Measurements from ENCODE around the gene MITF.

The MITF gene

GRCh38 chr3:69720824-69721223, 18.4 kb upstream of the MITF start:
- TF ChIP-seq POLR2AphosphoS5 (IDR thresholded peaks at IDR 0.05; ENCODE audit: low read depth, low read length) (no peak), PAX5 (IDR thresholded peaks at IDR 0.05; ENCODE audit: insufficient read depth, low read length, severe bottlenecking) (no peak), SPI1 (IDR thresholded peaks at IDR 0.05; ENCODE audit: low read depth, low read length) (no peak), POLR2A (IDR thresholded peaks at IDR 0.05; ENCODE audit: low read depth, low read length) (no peak), TAF1 (IDR thresholded peaks at IDR 0.05; ENCODE audit: low read depth, low read length) (no peak), POU2F2 (IDR thresholded peaks at IDR 0.05; ENCODE audit: low read depth, low read length) (no peak)
- no peak for FAIRE-seq

GRCh38 chr3:69723389-69723788, 15.9 kb upstream of the MITF start:
- FAIRE-seq (no peak), DNase-seq (ENCODE audit: insufficient read length, low spot score) (no peak)
- TF ChIP-seq TAF1 (IDR thresholded peaks at IDR 0.05; ENCODE audit: low read depth, low read length) (no peak), PAX5 (IDR thresholded peaks at IDR 0.05; ENCODE audit: insufficient read depth, low read length, severe bottlenecking) (no peak), POLR2AphosphoS5 (IDR thresholded peaks at IDR 0.05; ENCODE audit: low read depth, low read length) (no peak), POU2F2 (IDR thresholded peaks at IDR 0.05; ENCODE audit: low read depth, low read length) (no peak), SPI1 (IDR thresholded peaks at IDR 0.05; ENCODE audit: low read depth, low read length) (no peak), POLR2A (IDR thresholded peaks at IDR 0.05; ENCODE audit: low read depth, low read length) (no peak)

More at GRCh38 chr3:69720824-69721223, 18.4 kb upstream of the MITF start:
- DNase-seq (ENCODE audit: insufficient read length, low spot score), result no peak

- DNase-seq (ENCODE audit: insufficient read length, low spot score), result no peak
- FAIRE-seq, result no peak
Measured at GRCh38 chr3:69724722-69725435, 14.4 kb upstream of the MITF start.

GRCh38 chr3:69725994-69726571, 13.2 kb upstream of the MITF start:
- no peak for TF ChIP-seq POU2F2 (IDR thresholded peaks at IDR 0.05; ENCODE audit: low read depth, low read length)
- FAIRE-seq, result no peak
- no peak for DNase-seq (ENCODE audit: insufficient read length, low spot score)

More at GRCh38 chr3:69724722-69725435, 14.4 kb upstream of the MITF start:
- TF ChIP-seq SPI1 (IDR thresholded peaks at IDR 0.05; ENCODE audit: low read depth, low read length) (no peak), POU2F2 (IDR thresholded peaks at IDR 0.05; ENCODE audit: low read depth, low read length) (no peak), TAF1 (IDR thresholded peaks at IDR 0.05; ENCODE audit: low read depth, low read length) (no peak), POLR2A (IDR thresholded peaks at IDR 0.05; ENCODE audit: low read depth, low read length) (no peak)

- FAIRE-seq (no peak), DNase-seq (ENCODE audit: insufficient read length, low spot score) (no peak)
- TF ChIP-seq POU2F2 (IDR thresholded peaks at IDR 0.05; ENCODE audit: low read depth, low read length) (no peak), PAX5 (IDR thresholded peaks at IDR 0.05; ENCODE audit: insufficient read depth, low read length, severe bottlenecking) (no peak), TAF1 (IDR thresholded peaks at IDR 0.05; ENCODE audit: low read depth, low read length) (no peak), POLR2AphosphoS5 (IDR thresholded peaks at IDR 0.05; ENCODE audit: low read depth, low read length) (no peak), SPI1 (IDR thresholded peaks at IDR 0.05; ENCODE audit: low read depth, low read length) (no peak), POLR2A (IDR thresholded peaks at IDR 0.05; ENCODE audit: low read depth, low read length) (no peak)
Measured at GRCh38 chr3:69729147-69729919, 9.9 kb upstream of the MITF start.

- no peak for FAIRE-seq
- DNase-seq (ENCODE audit: insufficient read length, low spot score), result no peak
- TF ChIP-seq POLR2A (IDR thresholded peaks at IDR 0.05; ENCODE audit: low read depth, low read length), result no peak
- no peak for TF ChIP-seq POLR2AphosphoS5 (IDR thresholded peaks at IDR 0.05; ENCODE audit: low read depth, low read length)
- no peak for TF ChIP-seq POU2F2 (IDR thresholded peaks at IDR 0.05; ENCODE audit: low read depth, low read length)
- TF ChIP-seq PAX5 (IDR thresholded peaks at IDR 0.05; ENCODE audit: insufficient read depth, low read length, severe bottlenecking), result no peak
- no peak for TF ChIP-seq TAF1 (IDR thresholded peaks at IDR 0.05; ENCODE audit: low read depth, low read length)
- TF ChIP-seq SPI1 (IDR thresholded peaks at IDR 0.05; ENCODE audit: low read depth, low read length), result no peak
Measured at GRCh38 chr3:69731080-69731479, 8.2 kb upstream of the MITF start.

GRCh38 chr3:69735893-69736292, 3.4 kb upstream of the MITF start:
- FAIRE-seq (no peak), DNase-seq (ENCODE audit: insufficient read length, low spot score) (no peak)
- TF ChIP-seq TAF1 (IDR thresholded peaks at IDR 0.05; ENCODE audit: low read depth, low read length), result no peak
- TF ChIP-seq POU2F2 (IDR thresholded peaks at IDR 0.05; ENCODE audit: low read depth, low read length), result no peak
- no peak for TF ChIP-seq POLR2A (IDR thresholded peaks at IDR 0.05; ENCODE audit: low read depth, low read length)
- TF ChIP-seq POLR2AphosphoS5 (IDR thresholded peaks at IDR 0.05; ENCODE audit: low read depth, low read length), result no peak
- no peak for TF ChIP-seq SPI1 (IDR thresholded peaks at IDR 0.05; ENCODE audit: low read depth, low read length)
- no peak for TF ChIP-seq PAX5 (IDR thresholded peaks at IDR 0.05; ENCODE audit: insufficient read depth, low read length, severe bottlenecking)

GRCh38 chr3:69737392-69737791, 1.9 kb upstream of the MITF start:
- TF ChIP-seq TAF1 (IDR thresholded peaks at IDR 0.05; ENCODE audit: low read depth, low read length), result no peak
- TF ChIP-seq POLR2AphosphoS5 (IDR thresholded peaks at IDR 0.05; ENCODE audit: low read depth, low read length), result no peak
- TF ChIP-seq POLR2A (IDR thresholded peaks at IDR 0.05; ENCODE audit: low read depth, low read length), result no peak
- no peak for TF ChIP-seq SPI1 (IDR thresholded peaks at IDR 0.05; ENCODE audit: low read depth, low read length)
- no peak for TF ChIP-seq PAX5 (IDR thresholded peaks at IDR 0.05; ENCODE audit: insufficient read depth, low read length, severe bottlenecking)
- no peak for DNase-seq (ENCODE audit: insufficient read length, low spot score)
- FAIRE-seq, result no peak

GRCh38 chr3:69738315-69738714, 949 bp upstream of the MITF start:
- no peak for FAIRE-seq
- DNase-seq (ENCODE audit: insufficient read length, low spot score), result no peak

More at GRCh38 chr3:69738315-69738714, 949 bp upstream of the MITF start:
- TF ChIP-seq POLR2AphosphoS5 (IDR thresholded peaks at IDR 0.05; ENCODE audit: low read depth, low read length) (no peak), TAF1 (IDR thresholded peaks at IDR 0.05; ENCODE audit: low read depth, low read length) (no peak), POLR2A (IDR thresholded peaks at IDR 0.05; ENCODE audit: low read depth, low read length) (no peak), POU2F2 (IDR thresholded peaks at IDR 0.05; ENCODE audit: low read depth, low read length) (no peak), PAX5 (IDR thresholded peaks at IDR 0.05; ENCODE audit: insufficient read depth, low read length, severe bottlenecking) (no peak), SPI1 (IDR thresholded peaks at IDR 0.05; ENCODE audit: low read depth, low read length) (no peak)

Measured in GM12891 (cell line).